Activated naive CD8-positive, alpha-beta T cell treated with anti-CD3 and anti-CD28 coated beads, Interleukin-2, amount 50 U/mL, for 24 hours (primary cell): ENCODE results near the gene TMTC1.

Experiments used
- ATAC-seq: fragments of 150-1000 bp; cut with Tn5 transposase; one replicate; pipeline ENCODE4 v1.10.0; 2021
- DNase-seq: peaks from one replicate; pipeline ENCODE4 v3.0.0; 2021
- H3K27ac Mint-ChIP-seq: one replicate; pipeline ENCODE4 v1.8.0; 2021; ENCODE audit warnings: mild to moderate bottlenecking, mixed read lengths
- H3K27me3 Mint-ChIP-seq: one replicate; pipeline ENCODE4 v1.8.0; 2021; ENCODE audit warnings: mixed read lengths
- H3K36me3 Mint-ChIP-seq: one replicate; pipeline ENCODE4 v1.8.0; 2021; ENCODE audit warnings: low read depth, mixed read lengths
- H3K4me1 Mint-ChIP-seq: one replicate; pipeline ENCODE4 v1.8.0; 2021; ENCODE audit warnings: mixed read lengths
- H3K4me3 Mint-ChIP-seq: one replicate; pipeline ENCODE4 v1.8.0; 2021; ENCODE audit warnings: mild to moderate bottlenecking, moderate library complexity, mixed read lengths
- H3K9me3 Mint-ChIP-seq: one replicate; pipeline ENCODE4 v1.8.0; 2021; ENCODE audit warnings: mixed read lengths

TMTC1 gene

GRCh38 chr12:29599381-29599780 is 184.4 kb downstream of the TMTC1 start:
- no peak overlapping the region for H3K4me3 Mint-ChIP-seq
- H3K27me3 Mint-ChIP-seq = peaks cover 7% of the 10 kb centered on the region
- no peak for ATAC-seq
- no peak for DNase-seq
- H3K4me1 Mint-ChIP-seq = no peaks in the 10 kb centered on the region
- no peaks in the 10 kb centered on the region for H3K36me3 Mint-ChIP-seq
- no peak overlapping the region for H3K27ac Mint-ChIP-seq
- H3K9me3 Mint-ChIP-seq = no peaks in the 10 kb centered on the region

GRCh38 chr12:29595071-29595755 is 188.5 kb downstream of the TMTC1 start:
- Mint-ChIP-seq H3K36me3 (no peaks in the 10 kb centered on the region), H3K9me3 (no peaks in the 10 kb centered on the region), H3K27ac (no peak overlapping the region), H3K4me3 (no peak overlapping the region), H3K27me3 (peaks cover 7% of the 10 kb centered on the region), H3K4me1 (no peaks in the 10 kb centered on the region)
- ATAC-seq = no peak
- DNase-seq = no peak

- no peak overlapping the region for H3K27ac Mint-ChIP-seq
- H3K9me3 Mint-ChIP-seq = no peaks in the 10 kb centered on the region
- H3K4me3 Mint-ChIP-seq = no peak overlapping the region
- DNase-seq (no peak), ATAC-seq (no peak)
- H3K36me3 Mint-ChIP-seq = no peaks in the 10 kb centered on the region
- peaks cover 11% of the 10 kb centered on the region for H3K27me3 Mint-ChIP-seq
- no peaks in the 10 kb centered on the region for H3K4me1 Mint-ChIP-seq
Measured at GRCh38 chr12:29593001-29593400, 190.7 kb downstream of the TMTC1 start.

- H3K4me3 Mint-ChIP-seq = no peak overlapping the region
- H3K4me1 Mint-ChIP-seq = no peaks in the 10 kb centered on the region
- no peaks in the 10 kb centered on the region for H3K36me3 Mint-ChIP-seq
- H3K9me3 Mint-ChIP-seq = no peaks in the 10 kb centered on the region
- peaks cover 11% of the 10 kb centered on the region for H3K27me3 Mint-ChIP-seq
- ATAC-seq (no peak), DNase-seq (no peak)
- H3K27ac Mint-ChIP-seq = no peak overlapping the region
Measured at GRCh38 chr12:29591140-29592020, 192.4 kb downstream of the TMTC1 start.

GRCh38 chr12:29589851-29590250 is 193.9 kb downstream of the TMTC1 start:
- no peaks in the 10 kb centered on the region for H3K9me3 Mint-ChIP-seq
- H3K27ac Mint-ChIP-seq = no peak overlapping the region
- H3K27me3 Mint-ChIP-seq = peaks cover 11% of the 10 kb centered on the region
- no peaks in the 10 kb centered on the region for H3K36me3 Mint-ChIP-seq
- no peak overlapping the region for H3K4me3 Mint-ChIP-seq
- ATAC-seq (no peak), DNase-seq (no peak)
- no peaks in the 10 kb centered on the region for H3K4me1 Mint-ChIP-seq

- Mint-ChIP-seq H3K9me3 (no peaks in the 10 kb centered on the region), H3K36me3 (no peaks in the 10 kb centered on the region), H3K27me3 (peaks cover 12% of the 10 kb centered on the region), H3K27ac (no peak overlapping the region), H3K4me1 (no peaks in the 10 kb centered on the region), H3K4me3 (no peak overlapping the region)
- no peak for DNase-seq
- ATAC-seq = no peak
Measured at GRCh38 chr12:29589286-29589820, 194.4 kb downstream of the TMTC1 start.

GRCh38 chr12:29582677-29583272 is 201.0 kb downstream of the TMTC1 start:
- no peak for DNase-seq
- ATAC-seq = no peak
- Mint-ChIP-seq H3K4me1 (no peaks in the 10 kb centered on the region), H3K27ac (no peak overlapping the region), H3K4me3 (no peak overlapping the region), H3K36me3 (no peaks in the 10 kb centered on the region), H3K9me3 (no peaks in the 10 kb centered on the region), H3K27me3 (peaks cover 5% of the 10 kb centered on the region)

- Mint-ChIP-seq H3K36me3 (no peaks in the 10 kb centered on the region), H3K4me1 (no peaks in the 10 kb centered on the region), H3K4me3 (no peak overlapping the region), H3K27ac (no peak overlapping the region), H3K9me3 (no peaks in the 10 kb centered on the region), H3K27me3 (peaks cover 4% of the 10 kb centered on the region)
- DNase-seq = no peak
- no peak for ATAC-seq
Measured at GRCh38 chr12:29582146-29582545, 201.6 kb downstream of the TMTC1 start.

- ATAC-seq (no peak), DNase-seq (no peak)
- no peak overlapping the region for H3K27ac Mint-ChIP-seq
- H3K4me1 Mint-ChIP-seq = no peaks in the 10 kb centered on the region
- no peak overlapping the region for H3K4me3 Mint-ChIP-seq
- H3K27me3 Mint-ChIP-seq = peaks cover 2% of the 10 kb centered on the region
- no peaks in the 10 kb centered on the region for H3K9me3 Mint-ChIP-seq
- H3K36me3 Mint-ChIP-seq = no peaks in the 10 kb centered on the region
Measured at GRCh38 chr12:29581631-29582030, 202.1 kb downstream of the TMTC1 start.

- H3K4me3 Mint-ChIP-seq = no peak overlapping the region
- no peak overlapping the region for H3K27ac Mint-ChIP-seq
- H3K9me3 Mint-ChIP-seq = no peaks in the 10 kb centered on the region
- no peaks in the 10 kb centered on the region for H3K4me1 Mint-ChIP-seq
- DNase-seq (no peak), ATAC-seq (no peak)
- H3K27me3 Mint-ChIP-seq = peaks cover 5% of the 10 kb centered on the region
- no peaks in the 10 kb centered on the region for H3K36me3 Mint-ChIP-seq
Measured at GRCh38 chr12:29580971-29581370, 202.8 kb downstream of the TMTC1 start.

- H3K9me3 Mint-ChIP-seq = no peaks in the 10 kb centered on the region
- H3K4me1 Mint-ChIP-seq = no peaks in the 10 kb centered on the region
- no peak for DNase-seq
- H3K27me3 Mint-ChIP-seq = peaks cover 4% of the 10 kb centered on the region
- no peak overlapping the region for H3K27ac Mint-ChIP-seq
- no peak overlapping the region for H3K4me3 Mint-ChIP-seq
- no peak for ATAC-seq
- H3K36me3 Mint-ChIP-seq = no peaks in the 10 kb centered on the region
Measured at GRCh38 chr12:29578731-29579130, 205.0 kb downstream of the TMTC1 start.

GRCh38 chr12:29578070-29578469 is 205.7 kb downstream of the TMTC1 start:
- Mint-ChIP-seq H3K4me3 (no peak overlapping the region), H3K36me3 (no peaks in the 10 kb centered on the region), H3K27me3 (peaks cover 4% of the 10 kb centered on the region), H3K27ac (no peak overlapping the region), H3K9me3 (no peaks in the 10 kb centered on the region), H3K4me1 (no peaks in the 10 kb centered on the region)
- ATAC-seq (no peak), DNase-seq (no peak)

GRCh38 chr12:29574500-29574899 is 209.2 kb downstream of the TMTC1 start:
- no peak overlapping the region for H3K4me3 Mint-ChIP-seq
- no peaks in the 10 kb centered on the region for H3K9me3 Mint-ChIP-seq
- DNase-seq (no peak), ATAC-seq (no peak)
- H3K4me1 Mint-ChIP-seq = no peaks in the 10 kb centered on the region
- H3K36me3 Mint-ChIP-seq = no peaks in the 10 kb centered on the region
- peaks cover 5% of the 10 kb centered on the region for H3K27me3 Mint-ChIP-seq
- no peak overlapping the region for H3K27ac Mint-ChIP-seq

- Mint-ChIP-seq H3K36me3 (no peaks in the 10 kb centered on the region), H3K4me3 (no peak overlapping the region), H3K4me1 (no peaks in the 10 kb centered on the region), H3K27ac (no peak overlapping the region), H3K27me3 (peaks cover 5% of the 10 kb centered on the region), H3K9me3 (no peaks in the 10 kb centered on the region)
- DNase-seq (no peak), ATAC-seq (no peak)
Measured at GRCh38 chr12:29572938-29573337, 210.8 kb downstream of the TMTC1 start.

- ATAC-seq = no peak
- Mint-ChIP-seq H3K36me3 (no peaks in the 10 kb centered on the region), H3K4me3 (no peak overlapping the region), H3K4me1 (no peaks in the 10 kb centered on the region), H3K27me3 (peaks cover 5% of the 10 kb centered on the region), H3K9me3 (no peaks in the 10 kb centered on the region), H3K27ac (no peak overlapping the region)
- DNase-seq = no peak
Measured at GRCh38 chr12:29572464-29572863, 211.3 kb downstream of the TMTC1 start.
